MM.1S (cell line): ENCODE data around the gene PAX7.

Experiments used
- EZH2phosphoT487 ChIP-seq: fragments of 300-600 bp; sonication (generic); IDR thresholded peaks from 2 replicates; pipeline ENCODE4 v1.6.1; 2018; ENCODE audit warnings: antibody characterized with exemption, low read length
- TF ChIP-seq, protein P1 (sequence below): fragments of 300-600 bp; sonication (generic); IDR thresholded peaks from 2 replicates; pipeline ENCODE4 v1.5.1; 2016; ENCODE audit warnings: antibody characterized with exemption, low read length, mixed read lengths

- TF ChIP-seq, protein P1, sequence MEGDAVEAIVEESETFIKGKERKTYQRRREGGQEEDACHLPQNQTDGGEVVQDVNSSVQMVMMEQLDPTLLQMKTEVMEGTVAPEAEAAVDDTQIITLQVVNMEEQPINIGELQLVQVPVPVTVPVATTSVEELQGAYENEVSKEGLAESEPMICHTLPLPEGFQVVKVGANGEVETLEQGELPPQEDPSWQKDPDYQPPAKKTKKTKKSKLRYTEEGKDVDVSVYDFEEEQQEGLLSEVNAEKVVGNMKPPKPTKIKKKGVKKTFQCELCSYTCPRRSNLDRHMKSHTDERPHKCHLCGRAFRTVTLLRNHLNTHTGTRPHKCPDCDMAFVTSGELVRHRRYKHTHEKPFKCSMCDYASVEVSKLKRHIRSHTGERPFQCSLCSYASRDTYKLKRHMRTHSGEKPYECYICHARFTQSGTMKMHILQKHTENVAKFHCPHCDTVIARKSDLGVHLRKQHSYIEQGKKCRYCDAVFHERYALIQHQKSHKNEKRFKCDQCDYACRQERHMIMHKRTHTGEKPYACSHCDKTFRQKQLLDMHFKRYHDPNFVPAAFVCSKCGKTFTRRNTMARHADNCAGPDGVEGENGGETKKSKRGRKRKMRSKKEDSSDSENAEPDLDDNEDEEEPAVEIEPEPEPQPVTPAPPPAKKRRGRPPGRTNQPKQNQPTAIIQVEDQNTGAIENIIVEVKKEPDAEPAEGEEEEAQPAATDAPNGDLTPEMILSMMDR, result no peak
- TF ChIP-seq EZH2phosphoT487, result no peak
Measured at GRCh38 chr1:18658831-18659230, 28.2 kb downstream of the PAX7 start.
